H9 (cell line): Measurements from ENCODE around the gene NID1. TPM values are rescaled to one million over a fixed set of nuclear protein-coding genes. Genes with fewer than 3 reads are reported as not detected.

Experiments used
- DNase-seq: peaks from one replicate; pipeline ENCODE4 v3.0.0-alpha.2; 2017
- H2AFZ ChIP-seq: one replicate; pipeline ENCODE4 v1.6.1; 2013; ENCODE audit warnings: mild to moderate bottlenecking, low read length, control low read depth, moderate library complexity
- H2AK5ac ChIP-seq: 2 replicates; pipeline ENCODE4 v1.6.1; 2013; ENCODE audit warnings: low read length, control low read depth, mixed read lengths; ENCODE audit not compliant: insufficient read length
- H2BK120ac ChIP-seq: one replicate; pipeline ENCODE4 v1.6.1; 2013; ENCODE audit warnings: low read depth, mild to moderate bottlenecking, low read length, control low read depth, inconsistent platforms; ENCODE audit not compliant: poor library complexity, severe bottlenecking
- H2BK12ac ChIP-seq: 2 replicates; pipeline ENCODE4 v1.6.1; 2013; ENCODE audit warnings: low read length, control low read depth, mixed read lengths, low read depth; ENCODE audit not compliant: insufficient read length
- H2BK15ac ChIP-seq: 2 replicates; pipeline ENCODE4 v1.6.1; 2013; ENCODE audit warnings: low read depth, low read length, control low read depth
- H2BK20ac ChIP-seq: one replicate; pipeline ENCODE4 v1.6.1; 2013; ENCODE audit warnings: low read depth, mild to moderate bottlenecking, low read length, control low read depth, inconsistent platforms; ENCODE audit not compliant: poor library complexity, severe bottlenecking
- H2BK5ac ChIP-seq: 2 replicates; pipeline ENCODE4 v1.6.1; 2013; ENCODE audit warnings: low read length, control low read depth, mixed read lengths; ENCODE audit not compliant: insufficient read length
- H3K14ac ChIP-seq: 2 replicates; pipeline ENCODE4 v1.6.1; 2013; ENCODE audit warnings: low read length, control low read depth; ENCODE audit not compliant: insufficient read depth
- H3K18ac ChIP-seq: 2 replicates; pipeline ENCODE4 v1.6.1; 2013; ENCODE audit warnings: low read depth, mild to moderate bottlenecking, mixed read lengths, low read length, control low read depth; ENCODE audit not compliant: insufficient read length
- H3K23ac ChIP-seq: 2 replicates; pipeline ENCODE4 v1.6.1; 2013; ENCODE audit warnings: low read length, control low read depth, mixed read lengths, low read depth; ENCODE audit not compliant: insufficient read length
- H3K23me2 ChIP-seq: 2 replicates; pipeline ENCODE4 v1.6.1; 2013; ENCODE audit warnings: low read depth, mild to moderate bottlenecking, mixed read lengths, low read length, control low read depth; ENCODE audit not compliant: insufficient read length, poor library complexity, severe bottlenecking
- H3K27ac ChIP-seq: 2 replicates; pipeline ENCODE4 v1.5.1; 2013; ENCODE audit warnings: low read length, control low read depth, mixed read lengths, low read depth; ENCODE audit not compliant: insufficient read length
- H3K27me3 ChIP-seq: 2 replicates; pipeline ENCODE4 v1.6.1; 2013; ENCODE audit warnings: low read length, control low read depth, inconsistent platforms; ENCODE audit not compliant: insufficient read depth
- H3K4ac ChIP-seq: 2 replicates; pipeline ENCODE4 v1.6.1; 2013; ENCODE audit warnings: low read depth, mild to moderate bottlenecking, control low read depth, inconsistent platforms, low read length, moderate library complexity
- H3K4me1 ChIP-seq: 2 replicates; pipeline ENCODE4 v1.6.1; 2013; ENCODE audit warnings: low read length, control low read depth, inconsistent platforms; ENCODE audit not compliant: insufficient read depth
- H3K4me2 ChIP-seq: 2 replicates; pipeline ENCODE4 v1.6.1; 2013; ENCODE audit warnings: low read length, control low read depth, mixed read lengths; ENCODE audit not compliant: insufficient read length, insufficient read depth
- H3K56ac ChIP-seq: 2 replicates; pipeline ENCODE4 v1.6.1; 2013; ENCODE audit warnings: low read depth, mild to moderate bottlenecking, mixed read lengths, low read length, control low read depth; ENCODE audit not compliant: insufficient read length
- H3K79me1 ChIP-seq: 2 replicates; pipeline ENCODE4 v1.6.1; 2013; ENCODE audit warnings: low read depth, mild to moderate bottlenecking, moderate library complexity, low read length, control low read depth, inconsistent platforms; ENCODE audit not compliant: insufficient read depth, poor library complexity, severe bottlenecking
- H3K79me2 ChIP-seq: 2 replicates; pipeline ENCODE4 v1.6.1; 2013; ENCODE audit warnings: low read length, control low read depth, inconsistent platforms; ENCODE audit not compliant: insufficient read depth
- H3K9ac ChIP-seq: 2 replicates; pipeline ENCODE4 v1.6.1; 2013; ENCODE audit warnings: low read length, control low read depth, mixed read lengths; ENCODE audit not compliant: insufficient read length; ENCODE audit errors: extremely low read depth
- H3K9me3 ChIP-seq: one replicate; pipeline ENCODE4 v1.6.1; 2013; ENCODE audit warnings: low read depth, low read length, inconsistent platforms; ENCODE audit not compliant: control insufficient read depth
- H3T11ph ChIP-seq: one replicate; pipeline ENCODE4 v1.6.1; 2013; ENCODE audit warnings: mild to moderate bottlenecking, low read length, control low read depth, inconsistent platforms
- H4K20me1 ChIP-seq: one replicate; pipeline ENCODE4 v1.6.1; 2013; ENCODE audit not compliant: control insufficient read depth, insufficient read length, insufficient read depth
- H4K5ac ChIP-seq: 2 replicates; pipeline ENCODE4 v1.6.1; 2013; ENCODE audit warnings: low read depth, mild to moderate bottlenecking, mixed read lengths, low read length, control low read depth; ENCODE audit not compliant: insufficient read length
- H4K8ac ChIP-seq: replicated peaks from 2 replicates; pipeline ENCODE4 v1.6.1; 2013; ENCODE audit warnings: low read length, control low read depth, mixed read lengths, low read depth; ENCODE audit not compliant: insufficient read length
- H4K91ac ChIP-seq: 2 replicates; pipeline ENCODE4 v1.6.1; 2013; ENCODE audit warnings: low read depth, mild to moderate bottlenecking, moderate library complexity, mixed read lengths, low read length, control low read depth; ENCODE audit not compliant: insufficient read length
- H3K27ac Mint-ChIP-seq, 3 experiments: 2 replicates in 2 of 3; 3 replicates in 1 of 3; pipeline ENCODE4 v1.8.0; 2020 to 2021; ENCODE audit warnings: mixed read lengths in 3 of 3, mild to moderate bottlenecking in 1 of 3, moderate library complexity in 1 of 3
- H3K27me3 Mint-ChIP-seq: 2 replicates; pipeline ENCODE4 v1.8.0; 2021; ENCODE audit warnings: low read depth, mild to moderate bottlenecking, moderate library complexity, mixed read lengths
- H3K36me3 Mint-ChIP-seq, 3 experiments: 2 replicates in 2 of 3; 3 replicates in 1 of 3; pipeline ENCODE4 v1.8.0; 2020 to 2021; ENCODE audit warnings: low read depth in 3 of 3, mixed read lengths in 3 of 3; ENCODE audit not compliant: insufficient read depth in 1 of 3
- H3K4me1 Mint-ChIP-seq, 2 experiments: 2 replicates each; pipeline ENCODE4 v1.8.0; 2020; ENCODE audit warnings: mixed read lengths in 2 of 2
- H3K4me3 Mint-ChIP-seq, 2 experiments: 2 replicates in 1 of 2; 3 replicates in 1 of 2; pipeline ENCODE4 v1.8.0; 2020 to 2021; ENCODE audit warnings: mild to moderate bottlenecking in 2 of 2, mixed read lengths in 2 of 2, moderate library complexity in 1 of 2
- H3K9me3 Mint-ChIP-seq, 2 experiments: 2 replicates in 1 of 2; 3 replicates in 1 of 2; pipeline ENCODE4 v1.8.0; 2020; ENCODE audit warnings: mild to moderate bottlenecking in 2 of 2, mixed read lengths in 2 of 2, moderate library complexity in 1 of 2
- CTCF ChIP-seq: fragments of 200-600 bp; sonication (generic); conservative IDR thresholded peaks from 3 replicates; pipeline ENCODE4 v1.8.0; 2021; ENCODE audit warnings: antibody characterized with exemption, mild to moderate bottlenecking
- WGBS: extraction: QIAGEN DNeasy Blood & Tissue Kit; methylation state at CpG from one replicate; pipeline ENCODE4 v1.1.7; 2013; ENCODE audit warnings: missing lambda C conversion rate, low lambda C conversion rate, mixed read lengths; ENCODE audit not compliant: insufficient read length; ENCODE audit errors: extremely low coverage; 5-methylcytosine and 5-hydroxymethylcytosine counted together
- total RNA-seq: library from RNA; stranded (reverse); gene quantifications from 2 replicates; pipeline ENCODE4 v1.2.1, GENCODE V29; 2021

The NID1 gene
- total RNA-seq, 1 experiment from 2014 or later: 28.5 TPM

- H2BK20ac ChIP-seq: no peak overlapping the region
- no peak for TF ChIP-seq CTCF
- peaks cover 9% of the 10 kb centered on the region for H3K23me2 ChIP-seq
- peaks cover 0 to 3% (median 0%) of the 10 kb centered on the region in 3 experiments; a peak in 1 of 7 replicates for H3K36me3 Mint-ChIP-seq
- no peak overlapping the region for H3K9ac ChIP-seq
- WGBS: 100% methylated on average over 1 of the region's 5 CpGs
- H2BK15ac ChIP-seq: no peak overlapping the region
- H3K79me1 ChIP-seq: no peaks in the 10 kb centered on the region
- no peak overlapping the region for H2AK5ac ChIP-seq
- no peak overlapping the region for H3K18ac ChIP-seq
- H2BK5ac ChIP-seq: no peak overlapping the region
- H3K56ac ChIP-seq: no peak overlapping the region
- H4K8ac ChIP-seq: no peak overlapping the region
- no peak overlapping the region for H3K23ac ChIP-seq
- no peak overlapping the region for H2AFZ ChIP-seq
- peaks cover 28% of the 10 kb centered on the region for H3K27me3 Mint-ChIP-seq
- H3K4me1 ChIP-seq: 0 out of 2 replicates have a peak, but pooled peaks cover 3% of the 10 kb centered on the region
- no peak overlapping the region for H2BK120ac ChIP-seq
- H3K4me3 Mint-ChIP-seq: no peak overlapping the region
- no peak overlapping the region for H3K14ac ChIP-seq
- no peak overlapping the region for H3K4ac ChIP-seq
- no peaks in the 10 kb centered on the region; the same call in 1 of the 2 replicates for H3K27me3 ChIP-seq
- peaks cover 6 to 9% of the 10 kb centered on the region in 2 experiments; a peak in 4 of 5 replicates for H3K9me3 Mint-ChIP-seq
- no peak for DNase-seq
- H3K4me2 ChIP-seq: no peak overlapping the region
- no peak overlapping the region for H4K91ac ChIP-seq
- H4K20me1 ChIP-seq: no peaks in the 10 kb centered on the region
- H4K5ac ChIP-seq: no peak overlapping the region
- H3K27ac ChIP-seq: no peak overlapping the region
- H3K79me2 ChIP-seq: no peaks in the 10 kb centered on the region
- H3K4me1 Mint-ChIP-seq: peaks cover 8 to 14% of the 10 kb centered on the region in 2 experiments
- H3K27ac Mint-ChIP-seq: no peak overlapping the region
- no peak overlapping the region for H2BK12ac ChIP-seq
- no peaks in the 10 kb centered on the region for H3K9me3 ChIP-seq
- H3T11ph ChIP-seq: no peak overlapping the region
Measured at GRCh38 chr1:236069796-236070195, 4.9 kb upstream of the NID1 start.
